Endothelial cell (in vitro differentiated cells): ENCODE measurements around the gene MOB1A. TPM values are rescaled to one million over a fixed set of nuclear protein-coding genes. Genes with fewer than 3 reads are reported as not detected.

ENCODE experiments used
- DNase-seq: peaks from one replicate; pipeline ENCODE4 v3.0.0; 2021; ENCODE audit warnings: low spot score
- H3K27ac Mint-ChIP-seq: one replicate; pipeline ENCODE4 v1.8.0; 2021; ENCODE audit warnings: mixed read lengths, inconsistent platforms; ENCODE audit not compliant: unreplicated experiment
- H3K27me3 Mint-ChIP-seq: one replicate; pipeline ENCODE4 v1.8.0; 2021; ENCODE audit warnings: mild to moderate bottlenecking, moderate library complexity, mixed read lengths, inconsistent platforms; ENCODE audit not compliant: unreplicated experiment
- H3K36me3 Mint-ChIP-seq: one replicate; pipeline ENCODE4 v1.8.0; 2021; ENCODE audit warnings: mild to moderate bottlenecking, low read depth, mixed read lengths, inconsistent platforms; ENCODE audit not compliant: unreplicated experiment
- H3K4me1 Mint-ChIP-seq: one replicate; pipeline ENCODE4 v1.8.0; 2021; ENCODE audit warnings: mild to moderate bottlenecking, mixed read lengths, inconsistent platforms; ENCODE audit not compliant: unreplicated experiment
- H3K4me3 Mint-ChIP-seq: one replicate; pipeline ENCODE4 v1.8.0; 2021; ENCODE audit warnings: mild to moderate bottlenecking, mixed read lengths, inconsistent platforms; ENCODE audit not compliant: unreplicated experiment
- H3K9me3 Mint-ChIP-seq: one replicate; pipeline ENCODE4 v1.8.0; 2021; ENCODE audit warnings: mixed read lengths, inconsistent platforms; ENCODE audit not compliant: unreplicated experiment
- total RNA-seq: library from RNA; stranded (reverse); fragmentation: NEBNext Ultra II Directional; extraction: Animal tissue kit (Norgen Biotek cat#: 25700); gene quantifications from one replicate; pipeline ENCODE4 v1.2.1, GENCODE V29; 2021; ENCODE audit not compliant: unreplicated experiment
- TF ChIP-seq, protein P1 (sequence below): fragments of 200-600 bp; sonication (generic); IDR thresholded peaks from one replicate; pipeline ENCODE4 v1.5.0; 2021; ENCODE audit warnings: antibody characterized with exemption; ENCODE audit not compliant: unreplicated experiment

MOB1A gene
- total RNA-seq, 1 donor from 2014 or later: 85.3 TPM

DNA sequence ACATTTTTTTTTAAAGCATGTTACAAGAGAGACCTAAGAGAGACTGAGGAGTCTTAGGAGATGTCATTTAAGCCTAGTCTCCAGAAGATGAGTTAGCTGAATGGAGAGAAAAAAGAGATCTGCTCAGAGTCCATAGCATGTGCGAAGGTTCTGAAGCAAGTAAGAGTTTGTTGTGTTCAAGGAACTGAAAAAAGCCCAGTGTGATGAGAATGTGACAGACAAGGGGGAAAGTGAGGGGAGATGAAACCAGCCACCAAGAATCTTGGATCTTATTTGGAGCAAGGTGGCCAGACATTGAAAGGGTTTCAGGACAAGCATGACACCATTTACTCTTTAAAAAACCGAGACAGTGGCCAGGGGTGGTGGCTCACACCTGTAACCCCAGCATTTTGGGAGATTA lies 5.2 kb upstream of the MOB1A start:
- Mint-ChIP-seq H3K4me3 (no peak overlapping the region), H3K9me3 (no peaks in the 10 kb centered on the region)
- TF ChIP-seq, protein P1, sequence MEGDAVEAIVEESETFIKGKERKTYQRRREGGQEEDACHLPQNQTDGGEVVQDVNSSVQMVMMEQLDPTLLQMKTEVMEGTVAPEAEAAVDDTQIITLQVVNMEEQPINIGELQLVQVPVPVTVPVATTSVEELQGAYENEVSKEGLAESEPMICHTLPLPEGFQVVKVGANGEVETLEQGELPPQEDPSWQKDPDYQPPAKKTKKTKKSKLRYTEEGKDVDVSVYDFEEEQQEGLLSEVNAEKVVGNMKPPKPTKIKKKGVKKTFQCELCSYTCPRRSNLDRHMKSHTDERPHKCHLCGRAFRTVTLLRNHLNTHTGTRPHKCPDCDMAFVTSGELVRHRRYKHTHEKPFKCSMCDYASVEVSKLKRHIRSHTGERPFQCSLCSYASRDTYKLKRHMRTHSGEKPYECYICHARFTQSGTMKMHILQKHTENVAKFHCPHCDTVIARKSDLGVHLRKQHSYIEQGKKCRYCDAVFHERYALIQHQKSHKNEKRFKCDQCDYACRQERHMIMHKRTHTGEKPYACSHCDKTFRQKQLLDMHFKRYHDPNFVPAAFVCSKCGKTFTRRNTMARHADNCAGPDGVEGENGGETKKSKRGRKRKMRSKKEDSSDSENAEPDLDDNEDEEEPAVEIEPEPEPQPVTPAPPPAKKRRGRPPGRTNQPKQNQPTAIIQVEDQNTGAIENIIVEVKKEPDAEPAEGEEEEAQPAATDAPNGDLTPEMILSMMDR: no peak

DNA sequence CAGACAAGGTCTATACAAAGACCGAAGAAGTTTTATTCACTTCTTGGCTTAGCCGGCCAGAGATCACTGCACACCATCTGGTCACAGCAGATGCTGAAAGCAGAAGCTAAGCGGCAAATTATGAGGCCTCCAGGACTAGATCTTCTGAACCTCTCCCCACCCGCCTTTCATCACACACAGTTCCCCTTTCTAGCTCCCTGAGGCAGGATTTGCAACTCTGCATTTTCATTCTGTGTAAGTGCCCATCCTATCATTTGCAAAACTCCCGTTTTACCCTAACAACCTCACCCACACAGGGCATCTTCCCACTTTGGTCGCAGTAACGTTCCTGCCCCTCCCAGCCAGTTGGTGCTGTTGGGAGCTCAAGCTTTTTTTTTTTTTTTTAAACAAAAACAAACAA lies 3.1 kb upstream of the MOB1A start:
- Mint-ChIP-seq H3K36me3 (no peaks in the 10 kb centered on the region), H3K4me1 (peaks cover 23% of the 10 kb centered on the region), H3K4me3 (no peak overlapping the region), H3K9me3 (no peaks in the 10 kb centered on the region), H3K27ac (no peak overlapping the region), H3K27me3 (peaks cover 3% of the 10 kb centered on the region)
- no peak for DNase-seq
- TF ChIP-seq, protein P1: no peak

More for the DNA sequence above, 5.2 kb upstream of the MOB1A start:
- Mint-ChIP-seq H3K36me3 (no peaks in the 10 kb centered on the region), H3K27ac (peak overlapping the region; percentile 28), H3K27me3 (peaks cover under 1% of the 10 kb centered on the region), H3K4me1 (peaks cover 19% of the 10 kb centered on the region)
- no peak for DNase-seq

DNA sequence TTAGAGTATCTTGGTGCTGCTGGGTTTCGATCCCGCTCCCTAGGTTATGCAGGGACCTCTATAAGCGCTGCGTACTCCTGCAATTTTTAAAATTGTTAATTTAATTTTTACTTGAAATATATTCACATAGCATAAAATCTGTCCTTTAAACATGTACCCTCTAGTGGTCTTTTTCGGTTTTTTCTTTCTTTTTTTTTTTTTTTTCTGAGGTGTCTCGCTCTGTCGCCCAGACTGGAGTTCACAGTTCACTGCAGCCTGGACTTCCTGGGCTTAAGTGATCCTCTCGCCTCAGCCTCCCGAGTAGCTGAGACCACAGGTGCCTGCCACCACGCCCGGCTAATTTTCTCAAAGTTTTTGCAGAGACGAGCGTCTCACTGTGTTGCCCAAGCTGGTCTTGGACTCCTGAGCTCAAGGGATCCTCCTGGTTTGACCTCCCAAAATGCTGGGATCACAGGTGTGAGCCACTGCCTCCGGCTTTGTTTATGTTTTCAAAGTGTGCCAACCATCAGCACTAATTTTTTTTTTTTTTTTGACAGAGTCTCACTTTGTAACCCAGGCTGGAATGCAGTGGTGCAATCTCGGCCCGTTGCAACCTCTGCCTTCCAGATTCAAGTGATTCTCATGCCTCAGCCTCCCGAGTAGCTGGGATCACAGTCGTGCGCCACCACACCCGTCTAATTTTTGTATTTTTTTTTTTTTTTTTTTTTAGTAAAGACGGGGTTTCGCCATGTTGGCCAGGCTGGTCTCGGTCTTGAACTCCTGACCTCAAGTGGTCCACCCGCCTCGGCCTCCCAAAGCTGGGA lies 585 bp upstream of the MOB1A start:
- Mint-ChIP-seq H3K36me3 (peaks cover 8% of the 10 kb centered on the region), H3K4me3 (peak overlapping the region; percentile 97), H3K9me3 (no peaks in the 10 kb centered on the region), H3K27me3 (peaks cover 3% of the 10 kb centered on the region), H3K4me1 (peaks cover 15% of the 10 kb centered on the region), H3K27ac (peak overlapping the region; percentile 24)
- DNase-seq: no peak
- TF ChIP-seq, protein P1: peak; percentile 65

DNA sequence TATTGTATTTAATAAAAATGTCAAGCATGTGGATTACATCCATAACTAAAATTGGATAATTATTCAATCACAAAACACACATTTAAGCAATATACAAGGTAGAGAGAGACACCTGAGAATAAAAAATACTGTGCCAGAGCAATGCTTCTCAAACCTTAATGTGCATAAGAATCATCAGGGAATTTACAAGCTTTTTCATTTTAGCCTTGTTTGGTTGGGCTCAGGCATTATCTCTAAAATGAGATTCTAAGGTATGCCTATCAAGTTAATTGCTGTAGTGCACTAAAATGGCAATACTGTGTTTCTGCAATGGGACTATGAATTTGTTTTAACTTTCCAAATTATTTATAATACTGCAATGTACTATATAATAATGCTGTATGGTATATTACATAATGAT lies 983 bp downstream of the MOB1A start:
- peaks cover 15% of the 10 kb centered on the region for H3K4me1 Mint-ChIP-seq
- no peak for DNase-seq

DNA sequence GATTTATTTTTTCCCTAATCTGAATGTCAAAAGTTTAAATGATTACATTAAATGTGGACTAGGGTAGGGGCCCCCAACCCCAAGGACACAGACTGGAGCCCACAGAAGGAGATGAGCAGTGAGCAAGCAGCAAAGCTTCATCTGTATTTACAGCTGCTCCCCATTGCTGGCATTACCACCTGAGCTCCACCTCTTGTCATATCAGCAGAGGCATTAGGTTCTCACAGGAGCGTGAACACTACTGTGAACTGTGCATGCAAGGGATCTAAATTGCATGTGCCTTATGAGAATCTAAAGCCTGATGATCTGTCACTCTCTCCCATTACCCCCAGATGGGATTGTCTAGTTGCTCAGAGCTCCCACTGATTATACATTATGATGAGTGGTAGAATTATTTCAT lies 3.8 kb downstream of the MOB1A start:
- peaks cover 15% of the 10 kb centered on the region for H3K4me1 Mint-ChIP-seq
- no peak overlapping the region for H3K4me3 Mint-ChIP-seq
- peaks cover 3% of the 10 kb centered on the region for H3K27me3 Mint-ChIP-seq
- H3K36me3 Mint-ChIP-seq: peaks cover 17% of the 10 kb centered on the region
- no peaks in the 10 kb centered on the region for H3K9me3 Mint-ChIP-seq
- DNase-seq: no peak
- H3K27ac Mint-ChIP-seq: no peak overlapping the region
- TF ChIP-seq, protein P1: no peak

More for the DNA sequence above, 983 bp downstream of the MOB1A start:
- peaks cover 8% of the 10 kb centered on the region for H3K36me3 Mint-ChIP-seq
- H3K27ac Mint-ChIP-seq: peak overlapping the region; percentile 95
- peaks cover 3% of the 10 kb centered on the region for H3K27me3 Mint-ChIP-seq
- peak overlapping the region; percentile 97 for H3K4me3 Mint-ChIP-seq
- TF ChIP-seq, protein P1: no peak
- no peaks in the 10 kb centered on the region for H3K9me3 Mint-ChIP-seq
